Activated T-cell treated with anti-CD3 and anti-CD28 coated beads, Interleukin-2, amount 50 U/mL, for 4 hours (primary cell): ENCODE data around the gene GANAB. TPM values are rescaled to one million over a fixed set of nuclear protein-coding genes. Genes with fewer than 3 reads are reported as not detected.
"Not testable (repeated sequence)": the region's sequence is repeated elsewhere in the genome, so short reads cannot be mapped to it uniquely, and the experiment has no call there.

Experiments used
- ATAC-seq, 2 donors: fragments of 200-7000 bp; cut with Tn5 transposase; one replicate each; pipeline ENCODE4 v1.10.0; 2021
- DNase-seq: peaks from one replicate; pipeline ENCODE4 v3.0.0-alpha.2; 2020
- H3K27me3 Mint-ChIP-seq: one replicate; pipeline ENCODE4 v1.8.0; 2021; ENCODE audit warnings: low read depth, mixed read lengths
- H3K36me3 Mint-ChIP-seq: one replicate; pipeline ENCODE4 v1.8.0; 2022; ENCODE audit warnings: mixed read lengths; ENCODE audit not compliant: insufficient read depth
- H3K4me1 Mint-ChIP-seq: one replicate; pipeline ENCODE4 v1.8.0; 2021; ENCODE audit warnings: low read depth, mixed read lengths
- H3K4me3 Mint-ChIP-seq: one replicate; pipeline ENCODE4 v1.8.0; 2021; ENCODE audit warnings: mild to moderate bottlenecking, moderate library complexity, mixed read lengths
- H3K9me3 Mint-ChIP-seq: one replicate; pipeline ENCODE4 v1.8.0; 2021; ENCODE audit warnings: mixed read lengths
- total RNA-seq, 3 donors: library from RNA; stranded (reverse); gene quantifications; one replicate each; pipeline ENCODE4 v1.2.1, GENCODE V29; 2021

GANAB gene
- total RNA-seq, 3 donors from 2014 or later, result 173 to 204 (median 194) TPM

- Mint-ChIP-seq H3K36me3 (peaks cover 23% of the 10 kb centered on the region), H3K4me1 (peaks cover 25% of the 10 kb centered on the region), H3K4me3 (peak overlapping the region; percentile 96), H3K27me3 (no peaks in the 10 kb centered on the region), H3K9me3 (no peaks in the 10 kb centered on the region)
- DNase-seq (no peak), ATAC-seq (no peak)
Observed at GRCh38 chr11:62621027-62621566, 25.3 kb downstream of the GANAB start.

GRCh38 chr11:62616957-62617356, 29.5 kb downstream of the GANAB start:
- not testable (repeated sequence) for H3K9me3 Mint-ChIP-seq, H3K27me3 Mint-ChIP-seq, ATAC-seq, H3K4me3 Mint-ChIP-seq, DNase-seq
- peaks cover 38% of the 10 kb centered on the region for H3K4me1 Mint-ChIP-seq
- peaks cover 18% of the 10 kb centered on the region for H3K36me3 Mint-ChIP-seq

GRCh38 chr11:62615521-62615920, 30.9 kb downstream of the GANAB start:
- ATAC-seq (no peak), DNase-seq (no peak)
- no peaks in the 10 kb centered on the region for H3K9me3 Mint-ChIP-seq
- peaks cover 13% of the 10 kb centered on the region for H3K36me3 Mint-ChIP-seq
- no peaks in the 10 kb centered on the region for H3K27me3 Mint-ChIP-seq
- H3K4me1 Mint-ChIP-seq, result peaks cover 41% of the 10 kb centered on the region
- H3K4me3 Mint-ChIP-seq, result no peak overlapping the region

- peaks cover 39% of the 10 kb centered on the region for H3K4me1 Mint-ChIP-seq
- DNase-seq, result peak; percentile 28
- peak overlapping the region; percentile 40 for H3K4me3 Mint-ChIP-seq
- ATAC-seq, result peak; percentile 16 to 32
- H3K27me3 Mint-ChIP-seq, result no peaks in the 10 kb centered on the region
- no peaks in the 10 kb centered on the region for H3K9me3 Mint-ChIP-seq
- H3K36me3 Mint-ChIP-seq, result peaks cover 12% of the 10 kb centered on the region
Observed at GRCh38 chr11:62614275-62614674, 32.1 kb downstream of the GANAB start.

GRCh38 chr11:62613291-62613778, 33.1 kb downstream of the GANAB start:
- Mint-ChIP-seq H3K9me3 (no peaks in the 10 kb centered on the region), H3K4me3 (peak overlapping the region; percentile 65), H3K4me1 (peaks cover 42% of the 10 kb centered on the region), H3K36me3 (peaks cover 8% of the 10 kb centered on the region), H3K27me3 (no peaks in the 10 kb centered on the region)
- ATAC-seq (no peak), DNase-seq (no peak)

- ATAC-seq, result peak; percentile 73 to 75
- DNase-seq, result peak; percentile 88
- no peaks in the 10 kb centered on the region for H3K27me3 Mint-ChIP-seq
- H3K4me1 Mint-ChIP-seq, result peaks cover 46% of the 10 kb centered on the region
- H3K9me3 Mint-ChIP-seq, result no peaks in the 10 kb centered on the region
- peaks cover 13% of the 10 kb centered on the region for H3K36me3 Mint-ChIP-seq
- H3K4me3 Mint-ChIP-seq, result peak within 1 kb of the TSS; percentile 96
Observed at GRCh38 chr11:62612366-62613290, 33.8 kb downstream of the GANAB start, which contains the start of the genes EML3 and ROM1. Gene EML3 (minus strand): TSS chr11:62612775. CDS start chr11:62612457, 318 bp downstream. Gene ROM1 (plus strand): TSS chr11:62613257. CDS start chr11:62613282, 25 bp downstream.

DNA sequence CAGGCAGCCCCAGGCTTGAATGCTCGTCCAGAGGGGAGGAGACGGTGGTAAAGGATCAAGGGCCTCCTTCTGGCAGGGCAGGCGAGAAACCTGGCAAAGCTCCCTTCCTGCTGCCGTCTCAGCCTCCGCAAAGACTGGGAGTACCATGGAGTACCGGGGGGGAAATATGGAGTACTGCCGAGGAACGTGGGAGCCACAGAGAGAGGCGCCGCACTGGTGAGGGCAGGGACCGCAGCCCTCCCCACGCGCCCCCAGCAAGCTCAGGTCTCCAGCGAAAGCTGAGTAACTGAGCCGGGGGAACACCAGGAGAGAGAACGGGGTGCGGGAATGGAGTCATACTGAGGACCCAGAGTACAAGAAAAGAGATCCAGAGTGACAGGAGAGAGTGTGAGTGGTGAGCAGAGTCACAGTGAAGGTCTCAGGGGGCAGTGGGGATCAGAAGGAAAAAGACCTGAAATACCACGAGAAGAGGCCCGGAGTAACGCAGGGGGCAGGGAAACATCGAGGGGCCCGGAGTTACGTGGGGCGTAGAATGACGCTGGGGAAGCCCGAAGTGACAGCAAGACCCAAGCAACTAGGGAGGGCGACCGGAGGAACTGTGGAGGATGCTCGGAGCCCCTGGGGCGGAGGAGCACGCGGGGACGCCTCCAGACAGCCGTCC, 34.6 kb downstream of the GANAB start:
- Mint-ChIP-seq H3K4me1 (peaks cover 48% of the 10 kb centered on the region), H3K27me3 (no peaks in the 10 kb centered on the region), H3K9me3 (no peaks in the 10 kb centered on the region), H3K4me3 (peak overlapping the region; percentile 96), H3K36me3 (peaks cover 13% of the 10 kb centered on the region)
- DNase-seq (peak; percentile 46), ATAC-seq (peak; percentile 53 to 56)

- Mint-ChIP-seq H3K27me3 (no peaks in the 10 kb centered on the region), H3K9me3 (no peaks in the 10 kb centered on the region), H3K4me3 (peak overlapping the region; percentile 96), H3K4me1 (peaks cover 49% of the 10 kb centered on the region), H3K36me3 (peaks cover 15% of the 10 kb centered on the region)
- ATAC-seq (no peak), DNase-seq (no peak)
Observed at GRCh38 chr11:62610814-62611704, 35.4 kb downstream of the GANAB start.

DNA sequence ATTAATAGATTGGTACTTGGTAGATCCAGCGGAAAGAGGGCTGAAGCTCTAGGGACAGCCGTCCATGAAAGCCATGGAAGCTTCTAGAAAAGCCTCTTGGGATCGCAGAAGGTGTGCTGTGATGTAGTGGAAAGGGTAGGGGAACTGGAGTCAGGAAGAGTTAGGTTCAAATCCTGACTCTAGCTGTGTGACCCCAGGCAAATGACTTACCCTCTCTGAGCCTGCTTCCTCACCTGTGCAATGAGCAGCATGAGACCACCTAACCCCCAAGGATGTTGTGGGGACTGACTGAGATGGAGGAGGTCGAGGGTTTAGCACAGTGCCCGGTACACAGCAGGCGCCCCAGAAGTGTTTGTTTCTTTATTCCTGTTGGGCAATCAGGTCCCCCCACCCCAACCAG, 36.0 kb downstream of the GANAB start:
- ATAC-seq (no peak), DNase-seq (no peak)
- H3K36me3 Mint-ChIP-seq, result peaks cover 16% of the 10 kb centered on the region
- no peaks in the 10 kb centered on the region for H3K27me3 Mint-ChIP-seq
- peak overlapping the region; percentile 96 for H3K4me3 Mint-ChIP-seq
- no peaks in the 10 kb centered on the region for H3K9me3 Mint-ChIP-seq
- H3K4me1 Mint-ChIP-seq, result peaks cover 49% of the 10 kb centered on the region

GRCh38 chr11:62608776-62609175, 37.6 kb downstream of the GANAB start:
- peaks cover 39% of the 10 kb centered on the region for H3K4me1 Mint-ChIP-seq
- no peak for ATAC-seq

DNA sequence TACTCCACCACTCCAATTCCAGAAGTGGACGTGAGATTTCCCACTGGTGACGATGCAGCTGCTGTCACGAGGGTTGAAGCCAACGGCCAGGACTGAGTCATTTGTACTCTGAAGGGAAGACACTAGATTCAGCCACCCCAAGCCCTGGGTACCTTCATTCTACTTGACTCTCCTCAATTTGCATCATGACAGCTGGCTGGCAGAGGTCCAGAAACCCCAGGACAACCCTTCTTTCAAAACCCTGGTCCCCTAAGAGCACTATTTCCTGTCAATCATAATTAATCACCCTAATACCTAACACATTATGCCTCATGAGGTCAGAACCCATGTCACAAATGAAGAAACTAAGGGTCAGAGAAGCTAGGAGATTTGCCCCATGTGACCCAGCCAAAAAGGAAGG, 38.7 kb downstream of the GANAB start:
- no peaks in the 10 kb centered on the region for H3K27me3 Mint-ChIP-seq
- no peaks in the 10 kb centered on the region for H3K9me3 Mint-ChIP-seq
- no peak overlapping the region for H3K4me3 Mint-ChIP-seq
- H3K4me1 Mint-ChIP-seq, result peaks cover 45% of the 10 kb centered on the region
- H3K36me3 Mint-ChIP-seq, result peaks cover 25% of the 10 kb centered on the region
- ATAC-seq (no peak), DNase-seq (no peak)

More at GRCh38 chr11:62608776-62609175, 37.6 kb downstream of the GANAB start:
- Mint-ChIP-seq H3K27me3 (no peaks in the 10 kb centered on the region), H3K4me3 (no peak overlapping the region), H3K36me3 (peaks cover 19% of the 10 kb centered on the region), H3K9me3 (no peaks in the 10 kb centered on the region)
- DNase-seq, result no peak

DNA sequence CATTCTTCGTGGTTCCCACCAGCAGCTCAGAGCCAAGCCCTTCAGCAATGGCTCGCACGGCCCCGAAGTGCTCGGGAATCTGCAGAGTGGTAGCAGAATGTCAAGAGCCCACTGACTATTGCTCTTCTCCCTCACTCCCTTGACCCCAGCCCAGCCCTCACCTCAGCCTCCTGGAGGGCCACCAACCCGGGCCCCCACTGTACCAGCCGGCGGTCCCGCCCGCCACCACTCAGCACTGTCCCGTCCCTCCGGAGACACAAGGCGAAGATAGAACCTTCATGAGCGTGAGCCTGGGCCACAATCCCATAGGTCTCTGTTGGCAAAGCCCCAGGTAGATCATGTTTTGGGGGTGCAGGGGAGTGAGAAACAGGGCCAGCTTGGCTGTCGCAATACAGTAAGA, 40.5 kb downstream of the GANAB start:
- DNase-seq (no peak), ATAC-seq (no peak)
- H3K4me3 Mint-ChIP-seq, result no peak overlapping the region
- H3K4me1 Mint-ChIP-seq, result peaks cover 39% of the 10 kb centered on the region
- H3K9me3 Mint-ChIP-seq, result no peaks in the 10 kb centered on the region
- H3K27me3 Mint-ChIP-seq, result no peaks in the 10 kb centered on the region
- H3K36me3 Mint-ChIP-seq, result peaks cover 29% of the 10 kb centered on the region

- peaks cover 33% of the 10 kb centered on the region for H3K36me3 Mint-ChIP-seq
- H3K27me3 Mint-ChIP-seq, result no peaks in the 10 kb centered on the region
- H3K4me1 Mint-ChIP-seq, result peaks cover 36% of the 10 kb centered on the region
- ATAC-seq, result no peak
- H3K9me3 Mint-ChIP-seq, result no peaks in the 10 kb centered on the region
- H3K4me3 Mint-ChIP-seq, result no peak overlapping the region
- DNase-seq, result no peak
Observed at GRCh38 chr11:62605467-62605866, 40.9 kb downstream of the GANAB start.
